T-cell (primary cell): ENCODE data around the gene CTDSPL2. TPM values are rescaled to one million over a fixed set of nuclear protein-coding genes. Genes with fewer than 3 reads are reported as not detected.

Experiments used
- ATAC-seq, 4 experiments: fragments of 200-7000 bp in 3 of 4; fragments of 150-1000 bp in 1 of 4; cut with Tn5 transposase; replicated peaks in 1 of 4; 1 replicate in 3 of 4; 2 replicates in 1 of 4; pipeline ENCODE4 v1.10.0; 2021; ENCODE audit warnings: moderate library complexity in 3 of 4, mild to moderate bottlenecking in 2 of 4, moderate number of reproducible peaks in 1 of 4
- CTCF ChIA-PET, 2 donors: fragments of 300-600 bp; sonication (Branson Sonifier 250); formaldehyde crosslinking; loops; one replicate each; lab custom pipeline; 2022; ENCODE audit warnings: antibody characterized with exemption in 2 of 2; lab: Charles Lee
- POLR2A ChIA-PET, 2 donors: fragments of 300-600 bp; sonication (Branson Sonifier 250); formaldehyde crosslinking; loops; one replicate each; lab custom pipeline; 2022; ENCODE audit warnings: antibody characterized with exemption in 2 of 2; lab: Charles Lee
- DNase-seq, 35 experiments: peaks; one replicate each; pipeline versions ENCODE4 v3.0.0 to v3.0.0-alpha.2; 2013 to 2023
- H3K27ac ChIP-seq: one replicate; pipeline ENCODE4 v1.5.1; 2013; ENCODE audit warnings: low read length
- H3K27me3 ChIP-seq, 2 experiments: replicated peaks in 1 of 2; 1 replicate in 1 of 2; 2 replicates in 1 of 2; pipeline versions ENCODE4 v1.6.1 to v1.7.0; 2013; ENCODE audit warnings: low read length in 1 of 2, mixed read lengths in 1 of 2; ENCODE audit not compliant: control insufficient read depth in 2 of 2, insufficient read depth in 2 of 2; ENCODE audit errors: extremely low read depth in 1 of 2
- H3K36me3 ChIP-seq, 2 donors: 1 replicate in 1 of 2; 2 replicates in 1 of 2; pipeline versions ENCODE4 v1.6.1 to v1.7.0; 2013; ENCODE audit warnings: low read length in 1 of 2; ENCODE audit not compliant: control insufficient read depth in 2 of 2, insufficient read depth in 1 of 2; ENCODE audit errors: extremely low read depth in 1 of 2
- H3K4me1 ChIP-seq, 2 experiments: 1 replicate in 1 of 2; 2 replicates in 1 of 2; pipeline versions ENCODE4 v1.6.1 to v1.7.0; 2013; ENCODE audit warnings: low read length in 2 of 2, mixed read lengths in 1 of 2; ENCODE audit not compliant: insufficient read depth in 2 of 2, control insufficient read depth in 1 of 2; ENCODE audit errors: extremely low read depth in 1 of 2
- H3K4me3 ChIP-seq, 2 donors: 1 replicate in 1 of 2; 2 replicates in 1 of 2; pipeline versions ENCODE4 v1.5.1 to v1.7.0; 2013; ENCODE audit warnings: mild to moderate bottlenecking in 2 of 2, low read length in 1 of 2, moderate library complexity in 1 of 2; ENCODE audit not compliant: control insufficient read depth in 1 of 2; ENCODE audit errors: extremely low read depth in 1 of 2
- H3K9me3 ChIP-seq: 2 replicates; pipeline ENCODE4 v1.7.0; 2013
- H3K27ac Mint-ChIP-seq, 2 donors: one replicate each; pipeline ENCODE4 v1.8.0; 2020 to 2021; ENCODE audit warnings: mild to moderate bottlenecking in 2 of 2, mixed read lengths in 2 of 2
- H3K27me3 Mint-ChIP-seq, 2 donors: one replicate each; pipeline ENCODE4 v1.8.0; 2021 to 2022; ENCODE audit warnings: mixed read lengths in 2 of 2
- H3K36me3 Mint-ChIP-seq: one replicate; pipeline ENCODE4 v1.8.0; 2021; ENCODE audit warnings: mixed read lengths
- H3K4me1 Mint-ChIP-seq, 3 donors: one replicate each; pipeline ENCODE4 v1.8.0; 2020 to 2022; ENCODE audit warnings: mixed read lengths in 3 of 3, mild to moderate bottlenecking in 1 of 3
- H3K4me3 Mint-ChIP-seq, 3 donors: one replicate each; pipeline ENCODE4 v1.8.0; 2020 to 2022; ENCODE audit warnings: mild to moderate bottlenecking in 3 of 3, mixed read lengths in 3 of 3, moderate library complexity in 3 of 3
- H3K9me3 Mint-ChIP-seq, 3 donors: one replicate each; pipeline ENCODE4 v1.8.0; 2020 to 2022; ENCODE audit warnings: mixed read lengths in 3 of 3
- WGBS: methylation state at CpG from one replicate; pipeline ENCODE4 v1.1.5; 2013; ENCODE audit warnings: missing lambda C conversion rate; ENCODE audit not compliant: insufficient coverage; 5-methylcytosine and 5-hydroxymethylcytosine counted together
- total RNA-seq, 35 experiments: library from RNA in 6 of 35; stranded (reverse) in 6 of 35; fragments of 120-200 nt in 1 of 35; gene quantifications; one replicate each; pipeline versions ENCODE4 v1.2.1 to v1.2.4 and lab custom pipeline; 2013 to 2026

Gene CTDSPL2
- total RNA-seq, 5 donors from 2014 or later (not counting 1 experiment from before 2014, with no cell fraction given) = 59.7 to 76.7 (median 71.0) TPM

DNA sequence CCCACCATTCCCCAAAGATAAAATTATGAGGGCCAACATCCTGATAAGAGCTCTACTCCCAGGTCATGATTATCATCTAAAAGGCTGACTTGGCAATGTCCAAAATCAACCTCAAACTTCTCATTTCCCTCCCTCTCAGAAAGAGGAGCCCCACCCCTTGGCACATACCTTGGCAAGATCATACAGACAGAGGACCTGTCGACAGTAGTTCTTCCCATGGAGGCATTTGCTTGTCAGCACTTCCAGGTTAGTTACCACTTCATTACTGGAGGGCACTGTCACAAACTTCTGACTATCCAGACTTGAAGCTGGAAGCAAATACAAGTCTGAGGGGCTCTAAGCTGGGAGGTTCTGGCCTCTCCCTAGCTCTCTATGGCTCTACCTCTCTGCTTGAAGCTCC lies 147.3 kb downstream of the CTDSPL2 start:
- POLR2A ChIA-PET = interaction anchor here in 1 of 2 donors (0.6 to 0.7 kb wide), 2 partner anchors 21 to 85 kb away, joined by 3 to 6 read pairs; no protein-coding TSS in a partner anchor

More for the DNA sequence above, 147.3 kb downstream of the CTDSPL2 start:
- Mint-ChIP-seq H3K27me3 (no peaks in the 10 kb centered on the region), H3K36me3 (peaks cover 18% of the 10 kb centered on the region), H3K4me1 (peaks cover 13 to 15% (median 15%) of the 10 kb centered on the region in 3 donors), H3K27ac (peak overlapping the region; percentile 46 to 79), H3K4me3 (no peak overlapping the region), H3K9me3 (no peaks in the 10 kb centered on the region)
- ATAC-seq = no peak
- H3K27ac ChIP-seq = no peak overlapping the region
- WGBS = 100% methylated on average over 1 of the region's 1 CpG
- H3K36me3 ChIP-seq = peaks cover 0 to 48% of the 10 kb centered on the region in 2 donors
- no peaks in the 10 kb centered on the region for H3K27me3 ChIP-seq
- no peaks in the 10 kb centered on the region for H3K9me3 ChIP-seq
- CTCF ChIA-PET = interaction anchor here in 1 of 2 donors (0.6 to 0.7 kb wide), 3 partner anchors 22 to 543 kb away, joined by 3 to 4 read pairs (median 3); no protein-coding TSS in a partner anchor
- peaks cover 2 to 13% of the 10 kb centered on the region in 2 experiments for H3K4me1 ChIP-seq
- DNase-seq = no peak
- H3K4me3 ChIP-seq = no peak overlapping the region

Other genes with a start within 250 kb of the CTDSPL2 start
- gene FRMD5, start 232.4 kb upstream of the CTDSPL2 start, total RNA-seq = under 1 TPM in 3 of 5 donors, not detected in 2; 0.09 to 0.26 (median 0.23) TPM
- gene GOLM2, start 138.9 kb upstream of the CTDSPL2 start, total RNA-seq = 10 to 100 TPM; 44.2 to 58.3 (median 47.5) TPM
- gene EIF3J, start 109.5 kb downstream of the CTDSPL2 start, total RNA-seq = 10 to 100 TPM; 58.2 to 68.3 (median 64.4) TPM
- gene SPG11, start 236.0 kb downstream of the CTDSPL2 start, total RNA-seq = 100 to 1,000 TPM; 108 to 124 (median 118) TPM